ENCODE results near the gene CELSR1. TPM values are rescaled to one million over a fixed set of nuclear protein-coding genes. Genes with fewer than 3 reads are reported as not detected.

CELSR1 gene
- polyA plus RNA-seq, 1 experiment: 1.0 TPM

DNA sequence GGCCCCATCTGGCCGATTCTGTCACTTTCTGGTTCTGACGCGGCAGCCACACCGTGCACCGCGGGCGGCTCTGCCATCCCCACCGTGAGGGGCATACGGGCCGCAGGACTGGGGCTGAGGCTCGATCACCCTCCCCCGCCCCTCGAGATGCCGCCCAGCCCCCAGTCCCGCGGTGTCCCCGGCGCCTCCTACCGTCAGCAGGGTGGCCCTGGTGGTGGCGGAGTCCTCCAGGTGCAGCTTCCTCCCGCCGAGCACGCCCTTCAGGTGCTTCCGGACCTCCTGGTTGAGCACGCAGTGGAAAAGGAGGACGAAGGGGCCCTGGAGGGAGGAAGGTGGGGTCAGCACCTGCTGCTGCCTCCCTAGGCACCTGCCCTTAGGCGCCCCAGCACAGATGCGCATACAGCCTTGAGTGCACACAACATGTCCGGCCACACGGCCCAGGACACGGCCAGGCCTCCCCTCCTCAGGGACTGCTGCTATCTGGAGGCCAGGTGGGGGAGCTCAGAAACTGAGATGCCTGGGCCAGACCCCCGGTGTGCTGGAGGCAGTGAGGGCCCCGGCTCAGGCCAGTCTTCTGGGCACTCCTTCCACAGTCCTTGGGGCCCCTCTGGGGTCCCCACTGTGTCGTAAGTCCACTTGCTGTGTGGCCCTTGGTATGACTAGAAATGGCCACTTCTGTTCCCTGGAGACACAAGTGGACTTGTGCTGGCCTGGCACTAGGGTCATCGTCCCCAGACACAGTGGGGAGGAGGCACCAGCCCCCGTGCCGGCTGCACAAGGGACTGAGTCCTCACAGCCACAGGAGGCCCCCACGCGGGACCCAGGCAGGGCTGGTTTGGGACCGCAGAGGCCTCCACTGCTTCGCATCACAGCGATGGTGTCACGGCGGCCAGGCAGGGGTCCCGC is 170.4 kb downstream of the CELSR1 start:
- POLR2A ChIA-PET: no interaction called here
- no peak for DNase-seq (ENCODE audit: low read depth)
- CTCF ChIA-PET: interaction anchor here (0.7 to 8.0 kb wide), 31 partner anchors 8 to 372 kb away, joined by 3 to 211 read pairs (median 5); partner anchors contain the start of gene CELSR1
- no peaks in the 10 kb centered on the region for H3K27me3 ChIP-seq (ENCODE audit: control insufficient read depth, insufficient read depth, low read length)
- TF ChIP-seq, protein P1, sequence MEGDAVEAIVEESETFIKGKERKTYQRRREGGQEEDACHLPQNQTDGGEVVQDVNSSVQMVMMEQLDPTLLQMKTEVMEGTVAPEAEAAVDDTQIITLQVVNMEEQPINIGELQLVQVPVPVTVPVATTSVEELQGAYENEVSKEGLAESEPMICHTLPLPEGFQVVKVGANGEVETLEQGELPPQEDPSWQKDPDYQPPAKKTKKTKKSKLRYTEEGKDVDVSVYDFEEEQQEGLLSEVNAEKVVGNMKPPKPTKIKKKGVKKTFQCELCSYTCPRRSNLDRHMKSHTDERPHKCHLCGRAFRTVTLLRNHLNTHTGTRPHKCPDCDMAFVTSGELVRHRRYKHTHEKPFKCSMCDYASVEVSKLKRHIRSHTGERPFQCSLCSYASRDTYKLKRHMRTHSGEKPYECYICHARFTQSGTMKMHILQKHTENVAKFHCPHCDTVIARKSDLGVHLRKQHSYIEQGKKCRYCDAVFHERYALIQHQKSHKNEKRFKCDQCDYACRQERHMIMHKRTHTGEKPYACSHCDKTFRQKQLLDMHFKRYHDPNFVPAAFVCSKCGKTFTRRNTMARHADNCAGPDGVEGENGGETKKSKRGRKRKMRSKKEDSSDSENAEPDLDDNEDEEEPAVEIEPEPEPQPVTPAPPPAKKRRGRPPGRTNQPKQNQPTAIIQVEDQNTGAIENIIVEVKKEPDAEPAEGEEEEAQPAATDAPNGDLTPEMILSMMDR (IDR thresholded peaks at IDR 0.05; ENCODE audit: insufficient read depth, low read depth, low read length): no peak
- H3K36me3 ChIP-seq (ENCODE audit: control insufficient read depth, insufficient read depth, low read length): no peaks in the 10 kb centered on the region; the same call in none of the 2 replicates
- no peak overlapping the region for H3K4me3 ChIP-seq (ENCODE audit: low read depth, low read length)

DNA sequence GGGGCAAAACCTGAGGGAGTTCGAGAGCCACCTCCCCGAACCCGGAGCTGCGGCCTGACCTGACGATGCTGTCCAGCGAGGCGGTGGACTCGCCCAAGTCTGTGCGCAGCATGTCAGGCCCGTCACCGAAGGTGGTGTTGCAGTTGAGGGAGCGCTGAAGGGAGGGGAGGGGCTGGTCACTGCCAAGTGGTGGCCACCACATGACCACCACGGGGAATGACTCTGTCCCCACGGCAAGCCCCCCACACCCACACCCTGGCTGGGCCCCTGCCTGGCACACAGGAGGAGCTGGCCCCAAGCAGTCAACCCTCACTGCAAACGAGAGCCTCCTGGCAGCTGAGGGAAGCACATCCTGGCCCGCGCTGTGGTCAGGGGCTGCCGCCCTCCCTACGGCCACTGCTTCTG is 171.1 kb downstream of the CELSR1 start:
- Histone ChIP-seq H3K36me3 (ENCODE audit: control insufficient read depth, insufficient read depth, low read length) (no peaks in the 10 kb centered on the region; the same call in none of the 2 replicates), H3K4me3 (ENCODE audit: low read depth, low read length) (no peak overlapping the region), H3K27me3 (ENCODE audit: control insufficient read depth, insufficient read depth, low read length) (no peaks in the 10 kb centered on the region)
- no peak for DNase-seq (ENCODE audit: low read depth)
- TF ChIP-seq, protein P1 (IDR thresholded peaks at IDR 0.05; ENCODE audit: insufficient read depth, low read depth, low read length): no peak
- ChIA-PET CTCF (interaction anchor here (0.9 to 8.0 kb wide), 4 partner anchors 10 to 174 kb away, joined by 3 to 211 read pairs (median 10); partner anchors contain the start of gene CELSR1), POLR2A (no interaction called here)

DNA sequence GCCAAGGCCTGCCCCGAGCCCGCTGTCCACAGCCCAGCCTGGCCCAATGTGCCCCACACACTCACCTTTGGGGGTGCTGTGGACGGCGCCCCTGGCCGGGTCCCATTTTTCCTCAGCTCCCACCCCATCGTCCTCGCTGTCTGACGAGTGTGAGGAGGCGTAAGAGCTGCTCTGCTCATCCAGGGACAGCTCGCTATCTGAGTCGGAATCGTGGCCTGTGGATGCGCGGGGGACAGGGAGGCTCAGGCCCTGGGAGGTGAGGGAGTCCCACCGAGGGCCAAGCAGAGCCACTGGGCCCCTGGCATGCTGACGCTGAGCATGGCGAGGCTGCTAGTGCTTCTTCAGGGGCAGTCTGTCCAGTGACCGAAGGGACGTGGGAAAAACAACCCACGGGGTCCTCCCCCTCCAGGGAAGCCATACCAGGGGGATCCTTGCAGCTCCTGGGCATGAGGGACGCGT is 172.2 kb downstream of the CELSR1 start:
- CTCF ChIA-PET: interaction anchor here (1.2 to 2.8 kb wide), 2 partner anchors 177 to 181 kb away, joined by 4 to 13 read pairs; no protein-coding TSS in a partner anchor
- TF ChIP-seq, protein P1 (IDR thresholded peaks at IDR 0.05; ENCODE audit: insufficient read depth, low read depth, low read length): no peak
- POLR2A ChIA-PET: no interaction called here
- DNase-seq (ENCODE audit: low read depth): no peak
- no peaks in the 10 kb centered on the region for H3K27me3 ChIP-seq (ENCODE audit: control insufficient read depth, insufficient read depth, low read length)
- no peaks in the 10 kb centered on the region; the same call in none of the 2 replicates for H3K36me3 ChIP-seq (ENCODE audit: control insufficient read depth, insufficient read depth, low read length)
- H3K4me3 ChIP-seq (ENCODE audit: low read depth, low read length): no peak overlapping the region

DNA sequence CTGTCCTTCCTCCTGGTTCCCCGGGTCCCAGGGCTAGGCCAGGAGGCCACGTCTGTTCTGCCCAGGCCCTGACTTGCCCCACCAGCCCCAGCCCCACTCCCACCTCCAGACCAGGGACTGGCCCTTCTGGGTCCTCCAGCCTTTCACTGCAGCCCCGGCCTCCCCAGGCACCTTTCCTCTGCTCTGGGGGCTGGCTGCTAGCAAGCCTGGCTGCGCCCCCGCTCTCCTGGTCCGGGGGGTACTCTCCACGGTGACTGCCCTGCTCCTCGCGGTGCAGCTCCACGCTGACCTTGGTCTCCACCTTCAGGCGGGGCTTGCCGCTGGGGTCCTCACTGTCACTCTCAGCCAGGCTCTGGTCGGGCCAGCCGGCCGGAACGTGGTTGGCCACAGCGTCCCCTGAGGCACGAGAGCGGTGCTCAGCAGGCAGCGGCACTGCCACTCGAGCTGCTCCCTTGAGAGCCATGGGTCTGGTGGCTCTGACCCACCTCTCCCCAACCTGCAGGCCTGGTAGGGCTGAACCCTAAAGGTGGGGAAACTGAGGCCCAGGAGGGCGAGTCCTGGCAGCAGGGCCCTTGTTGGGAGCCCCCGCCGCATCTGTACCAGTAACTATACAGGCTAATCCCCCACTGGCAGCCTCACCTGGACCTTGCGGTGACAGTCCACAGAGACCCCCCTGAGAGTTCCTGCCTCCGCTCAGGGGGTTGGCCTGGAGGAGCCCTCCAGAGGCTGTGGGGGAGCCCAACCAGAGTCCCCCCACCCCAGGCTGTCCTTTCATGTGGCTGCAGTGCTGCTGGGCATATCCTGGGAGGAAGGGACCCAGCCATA is 172.9 kb downstream of the CELSR1 start:
- no peaks in the 10 kb centered on the region; the same call in none of the 2 replicates for H3K36me3 ChIP-seq (ENCODE audit: control insufficient read depth, insufficient read depth, low read length)
- H3K27me3 ChIP-seq (ENCODE audit: control insufficient read depth, insufficient read depth, low read length): no peaks in the 10 kb centered on the region
- ChIA-PET POLR2A (no interaction called here), CTCF (interaction anchor here (1.2 to 2.8 kb wide), 2 partner anchors 178 to 181 kb away, joined by 4 to 13 read pairs; no protein-coding TSS in a partner anchor)
- no peak overlapping the region for H3K4me3 ChIP-seq (ENCODE audit: low read depth, low read length)
- TF ChIP-seq, protein P1 (IDR thresholded peaks at IDR 0.05; ENCODE audit: insufficient read depth, low read depth, low read length): no peak
- no peak for DNase-seq (ENCODE audit: low read depth)
